GM10266 (cell line): ENCODE measurements around the gene CNTROB.

ENCODE experiments used
- DNase-seq: peaks from one replicate; pipeline ENCODE4 v3.0.0; 2012; ENCODE audit errors: extremely low spot score
- CTCF ChIP-seq: IDR thresholded peaks from 2 replicates; pipeline ENCODE4 v1.5.1; 2012; ENCODE audit warnings: mild to moderate bottlenecking, low read depth; ENCODE audit not compliant: control insufficient read depth, insufficient read depth; ENCODE audit errors: missing control alignments

The CNTROB gene

GRCh38 chr17:7940034-7940433 is 8.0 kb downstream of the CNTROB start:
- DNase-seq, result no peak
- no peak for TF ChIP-seq CTCF

GRCh38 chr17:7940743-7941142 is 8.7 kb downstream of the CNTROB start:
- no peak for TF ChIP-seq CTCF
- DNase-seq, result no peak

- TF ChIP-seq CTCF, result no peak
- DNase-seq, result no peak
These were observed 11.3 kb downstream of the CNTROB start for GRCh38 chr17:7943291-7943690.

GRCh38 chr17:7944326-7944725 is 12.3 kb downstream of the CNTROB start:
- TF ChIP-seq CTCF, result no peak
- no peak for DNase-seq

- no peak for TF ChIP-seq CTCF
- no peak for DNase-seq
These were observed 13.6 kb downstream of the CNTROB start for GRCh38 chr17:7945651-7946050.

GRCh38 chr17:7946441-7946840 is 14.4 kb downstream of the CNTROB start:
- TF ChIP-seq CTCF, result no peak
- no peak for DNase-seq

GRCh38 chr17:7947651-7948050 is 15.6 kb downstream of the CNTROB start:
- TF ChIP-seq CTCF, result no peak
- DNase-seq, result no peak
